HG02571 (cell line): ENCODE data around the gene ARNT2.

Experiments
- ATAC-seq: cut with Tn5 transposase; IDR thresholded peaks from one replicate; pipeline ENCODE4 v1.9.1; 2021; ENCODE audit warnings: mild to moderate bottlenecking, moderate library complexity; ENCODE audit not compliant: unreplicated experiment

ARNT2 gene

GRCh38 chr15:80609091-80609490 is 204.9 kb downstream of the ARNT2 start:
- no peak for ATAC-seq

- no peak for ATAC-seq
These were observed 205.3 kb downstream of the ARNT2 start for GRCh38 chr15:80609512-80609946.

GRCh38 chr15:80611543-80612080 is 207.4 kb downstream of the ARNT2 start:
- no peak for ATAC-seq

GRCh38 chr15:80612118-80612823 is 208.1 kb downstream of the ARNT2 start:
- ATAC-seq: no peak

- ATAC-seq: no peak
These were observed 209.7 kb downstream of the ARNT2 start for GRCh38 chr15:80613762-80614365.

GRCh38 chr15:80614711-80615360 is 210.7 kb downstream of the ARNT2 start:
- ATAC-seq: no peak

- no peak for ATAC-seq
These were observed 211.2 kb downstream of the ARNT2 start for GRCh38 chr15:80615361-80615736.

- no peak for ATAC-seq
These were observed 211.7 kb downstream of the ARNT2 start for GRCh38 chr15:80615783-80616391.

GRCh38 chr15:80618685-80619400 is 214.7 kb downstream of the ARNT2 start:
- ATAC-seq: no peak

GRCh38 chr15:80619680-80620079 is 215.5 kb downstream of the ARNT2 start:
- no peak for ATAC-seq

GRCh38 chr15:80620141-80620540 is 216.0 kb downstream of the ARNT2 start:
- no peak for ATAC-seq

- ATAC-seq: no peak
These were observed 216.7 kb downstream of the ARNT2 start for GRCh38 chr15:80620931-80621330.

GRCh38 chr15:80626643-80627120 is 222.5 kb downstream of the ARNT2 start:
- ATAC-seq: no peak

GRCh38 chr15:80629355-80629754 is 225.2 kb downstream of the ARNT2 start:
- no peak for ATAC-seq

GRCh38 chr15:80630981-80631380 is 226.8 kb downstream of the ARNT2 start:
- no peak for ATAC-seq

GRCh38 chr15:80633221-80633620 is 229.0 kb downstream of the ARNT2 start:
- no peak for ATAC-seq

- ATAC-seq: no peak
These were observed 231.8 kb downstream of the ARNT2 start for GRCh38 chr15:80635953-80636352.

- no peak for ATAC-seq
These were observed 232.5 kb downstream of the ARNT2 start for GRCh38 chr15:80636675-80637074.

GRCh38 chr15:80637747-80638146 is 233.6 kb downstream of the ARNT2 start:
- ATAC-seq: no peak

GRCh38 chr15:80638553-80639167 is 234.5 kb downstream of the ARNT2 start:
- no peak for ATAC-seq
